HG02678 (cell line): ENCODE measurements around the gene YWHAE.
"Not testable (repeated sequence)": the region's sequence is repeated elsewhere in the genome, so short reads cannot be mapped to it uniquely, and the experiment has no call there.

Source experiments
- ATAC-seq: cut with Tn5 transposase; IDR thresholded peaks from one replicate; pipeline ENCODE4 v1.9.1; 2021; ENCODE audit warnings: mild to moderate bottlenecking, moderate library complexity; ENCODE audit not compliant: unreplicated experiment

The YWHAE gene

GRCh38 chr17:1375615-1376014 is 24.4 kb downstream of the YWHAE start:
- ATAC-seq = no peak

- no peak for ATAC-seq
Observed at GRCh38 chr17:1374431-1375177, 25.4 kb downstream of the YWHAE start.

GRCh38 chr17:1373707-1374237 is 26.2 kb downstream of the YWHAE start:
- no peak for ATAC-seq

- no peak for ATAC-seq
Observed at GRCh38 chr17:1372618-1373017, 27.4 kb downstream of the YWHAE start.

GRCh38 chr17:1371893-1372590 is 28.0 kb downstream of the YWHAE start:
- ATAC-seq = no peak

GRCh38 chr17:1368588-1368987 is 31.4 kb downstream of the YWHAE start:
- ATAC-seq = no peak

- no peak for ATAC-seq
Observed at GRCh38 chr17:1367351-1367745, 32.7 kb downstream of the YWHAE start.

GRCh38 chr17:1366234-1366633 is 33.8 kb downstream of the YWHAE start:
- ATAC-seq = no peak

GRCh38 chr17:1365445-1366039 is 34.5 kb downstream of the YWHAE start:
- ATAC-seq = no peak

GRCh38 chr17:1362964-1363363 is 37.1 kb downstream of the YWHAE start:
- ATAC-seq = no peak

- ATAC-seq = no peak
Observed at GRCh38 chr17:1362065-1362848, 37.8 kb downstream of the YWHAE start.

- no peak for ATAC-seq
Observed at GRCh38 chr17:1360975-1361374, 39.0 kb downstream of the YWHAE start.

GRCh38 chr17:1360315-1360714 is 39.7 kb downstream of the YWHAE start:
- ATAC-seq = not testable (repeated sequence)

- no peak for ATAC-seq
Observed at GRCh38 chr17:1354030-1354429, 46.0 kb downstream of the YWHAE start.

GRCh38 chr17:1352530-1352929 is 47.5 kb downstream of the YWHAE start:
- not testable (repeated sequence) for ATAC-seq

GRCh38 chr17:1351971-1352370 is 48.1 kb downstream of the YWHAE start:
- no peak for ATAC-seq

- ATAC-seq = no peak
Observed at GRCh38 chr17:1351275-1351674, 48.7 kb downstream of the YWHAE start.

GRCh38 chr17:1347589-1348323 is 52.3 kb downstream of the YWHAE start:
- no peak for ATAC-seq

GRCh38 chr17:1344521-1344920 is 55.5 kb downstream of the YWHAE start:
- no peak for ATAC-seq

GRCh38 chr17:1343554-1343953 is 56.5 kb downstream of the YWHAE start:
- no peak for ATAC-seq
